Loucy (cell line): ENCODE results near the gene GRPEL2.

Source experiments
- EZH2phosphoT487 ChIP-seq: fragments of 200-600 bp; IDR thresholded peaks from 2 replicates; pipeline ENCODE4 v1.6.1; 2018; ENCODE audit warnings: antibody characterized with exemption, mild to moderate bottlenecking, moderate library complexity, borderline replicate concordance
- TF ChIP-seq, protein P1 (sequence below): fragments of 200-600 bp; sonication (generic); conservative IDR thresholded peaks from 2 replicates; pipeline ENCODE4 v1.5.1; 2014; ENCODE audit warnings: mild to moderate bottlenecking, antibody characterized with exemption, low read length

- TF ChIP-seq, protein P1, sequence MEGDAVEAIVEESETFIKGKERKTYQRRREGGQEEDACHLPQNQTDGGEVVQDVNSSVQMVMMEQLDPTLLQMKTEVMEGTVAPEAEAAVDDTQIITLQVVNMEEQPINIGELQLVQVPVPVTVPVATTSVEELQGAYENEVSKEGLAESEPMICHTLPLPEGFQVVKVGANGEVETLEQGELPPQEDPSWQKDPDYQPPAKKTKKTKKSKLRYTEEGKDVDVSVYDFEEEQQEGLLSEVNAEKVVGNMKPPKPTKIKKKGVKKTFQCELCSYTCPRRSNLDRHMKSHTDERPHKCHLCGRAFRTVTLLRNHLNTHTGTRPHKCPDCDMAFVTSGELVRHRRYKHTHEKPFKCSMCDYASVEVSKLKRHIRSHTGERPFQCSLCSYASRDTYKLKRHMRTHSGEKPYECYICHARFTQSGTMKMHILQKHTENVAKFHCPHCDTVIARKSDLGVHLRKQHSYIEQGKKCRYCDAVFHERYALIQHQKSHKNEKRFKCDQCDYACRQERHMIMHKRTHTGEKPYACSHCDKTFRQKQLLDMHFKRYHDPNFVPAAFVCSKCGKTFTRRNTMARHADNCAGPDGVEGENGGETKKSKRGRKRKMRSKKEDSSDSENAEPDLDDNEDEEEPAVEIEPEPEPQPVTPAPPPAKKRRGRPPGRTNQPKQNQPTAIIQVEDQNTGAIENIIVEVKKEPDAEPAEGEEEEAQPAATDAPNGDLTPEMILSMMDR = no peak
- TF ChIP-seq EZH2phosphoT487 = no peak
Observed at GRCh38 chr5:149356391-149356790, 11.1 kb downstream of the GRPEL2 start.
